NB4 (cell line): ENCODE measurements around the gene ERICH6B.

Experiments
- CTCF ChIP-seq: IDR thresholded peaks from one replicate; pipeline ENCODE4 v1.5.1; 2012; ENCODE audit warnings: low read depth, low read length
- MAX ChIP-seq: IDR thresholded peaks from 2 replicates; pipeline ENCODE4 v1.6.1; 2011; ENCODE audit warnings: low read depth, low read length

- TF ChIP-seq CTCF: no peak
- no peak for TF ChIP-seq MAX
These were observed 73.1 kb downstream of the ERICH6B start for GRCh38 chr13:45542391-45542790.
